GM12878 (cell line): ENCODE measurements around the gene TRIM67. TPM values are rescaled to one million over a fixed set of nuclear protein-coding genes. Genes with fewer than 3 reads are reported as not detected.
A peak's percentile ranks its signal among the peaks of the same experiment; 100 is the strongest.

Experiments
- CBFB ChIP-seq: IDR thresholded peaks from 2 replicates; pipeline ENCODE4 v1.6.1; 2016; ENCODE audit warnings: antibody characterized with exemption, low read depth
- E2F8 ChIP-seq: fragments of 450-650 bp; IDR thresholded peaks from 2 replicates; pipeline ENCODE4 v1.6.1; 2018; ENCODE audit warnings: mild to moderate bottlenecking, low read depth, moderate library complexity; ENCODE audit not compliant: partially characterized antibody
- EGR1 ChIP-seq, 2 experiments: IDR thresholded peaks; 1 replicate in 1 of 2; 2 replicates in 1 of 2; pipeline ENCODE4 v1.6.1; 2011 to 2012; ENCODE audit warnings: low read depth in 2 of 2, low read length in 2 of 2, borderline replicate concordance in 1 of 2, mild to moderate bottlenecking in 1 of 2, moderate library complexity in 1 of 2
- ELK1 ChIP-seq: IDR thresholded peaks from 2 replicates; pipeline ENCODE4 v1.6.1; 2012; ENCODE audit warnings: low read depth, low read length, improper control_type of control experiment
- FOXK2 ChIP-seq: fragments of 450-650 bp; IDR thresholded peaks from 2 replicates; pipeline ENCODE4 v1.6.1; 2017; ENCODE audit warnings: mild to moderate bottlenecking, moderate library complexity
- HDAC6 ChIP-seq: fragments of 200-600 bp; sonication (generic); IDR thresholded peaks from one replicate; pipeline ENCODE4 v1.8.0; 2017; ENCODE audit warnings: antibody characterized with exemption; ENCODE audit not compliant: unreplicated experiment
- IKZF1 ChIP-seq: fragments of 450-650 bp; conservative IDR thresholded peaks from 2 replicates; pipeline ENCODE4 v1.6.1; 2017; ENCODE audit warnings: antibody characterized with exemption, mild to moderate bottlenecking
- KDM1A ChIP-seq: fragments of 200-600 bp; sonication (generic); IDR thresholded peaks from 2 replicates; pipeline ENCODE4 v1.6.1; 2016; ENCODE audit warnings: borderline replicate concordance
- MAX ChIP-seq: IDR thresholded peaks from 2 replicates; pipeline ENCODE4 v1.6.1; 2012; ENCODE audit warnings: low read depth, low read length, improper control_type of control experiment
- PRDM15 ChIP-seq: fragments of 450-650 bp; formaldehyde crosslinking; IDR thresholded peaks from 2 replicates; pipeline ENCODE4 v1.4.0; 2020; ENCODE audit warnings: mild to moderate bottlenecking, moderate library complexity
- RBBP5 ChIP-seq: fragments of 200-600 bp; sonication (generic); conservative IDR thresholded peaks from 2 replicates; pipeline ENCODE4 v1.6.1; 2016
- RELB ChIP-seq: fragments of 450-650 bp; IDR thresholded peaks from 2 replicates; pipeline ENCODE4 v1.6.1; 2017; ENCODE audit warnings: low read depth, mild to moderate bottlenecking, moderate library complexity
- RUNX3 ChIP-seq: IDR thresholded peaks from 2 replicates; pipeline ENCODE4 v1.6.1; 2012; ENCODE audit warnings: low read length, inconsistent platforms
- TCF12 ChIP-seq: IDR thresholded peaks from 2 replicates; pipeline ENCODE4 v1.6.1; 2011; ENCODE audit warnings: low read depth, mild to moderate bottlenecking, low read length
- polyA plus RNA-seq, 11 experiments: library from polyadenylated mRNA; depleted of rRNA in 4 of 11; unstranded in 6 of 11; stranded (reverse) in 5 of 11; fragments of >200 nt; fragmentation: Nextera tagmentation in 4 of 11; fragmentation: Illumina TruSeq in 1 of 11; extraction: Ambion mirVana in 4 of 11; extraction: Trizol in 1 of 11; gene quantifications; 1 replicate in 1 of 11; 2 replicates in 10 of 11; pipeline versions ENCODE4 v1.2.1 to v1.2.3, GENCODE V29; 2011 to 2016; ENCODE audit warnings: inconsistent platforms in 2 of 11, missing spikeins in 2 of 11, low read depth in 1 of 11
- total RNA-seq, 4 experiments: library from RNA; depleted of rRNA in 3 of 4; stranded (reverse); fragments of >200 nt in 3 of 4; fragmentation: Illumina TruSeq in 1 of 4; extraction: Trizol in 1 of 4; gene quantifications; 2 replicates each; pipeline versions ENCODE4 v1.2.1 to v1.2.3, GENCODE V29; 2013 to 2021

Gene TRIM67
- total and polyA plus RNA-seq, 10 of the 15 experiments (the other 5 are each of a cell fraction or from before 2014, with no cell fraction given), result under 0.01 to 0.01 TPM; not detected in 8

- TF ChIP-seq E2F8 (no peak), HDAC6 (no peak), KDM1A (no peak), PRDM15 (CRISPR knock-in tag) (no peak), FOXK2 (no peak), CBFB (no peak), MAX (no peak), RELB (no peak), ELK1 (no peak), RBBP5 (no peak), IKZF1 (peak; percentile 59), TCF12 (0 out of 2 replicates have a peak, but pooled peaks have one; percentile 9), RUNX3 (0 out of 2 replicates have a peak, but pooled peaks have one; percentile 12), EGR1 (IDR thresholded peaks at IDR 0.05; ENCODE audit: borderline replicate concordance in 1 of 2, low read depth in 2 of 2, low read length in 2 of 2) (no peak)
Measured at GRCh38 chr1:231214918-231215680, 53.2 kb downstream of the TRIM67 start (continued).
